Retinal pigment epithelial cell (primary cell): Measurements from ENCODE around the gene USP19.

Source experiments
- DNase-seq: peaks from one replicate; pipeline ENCODE4 v3.0.0-alpha.2; 2010; ENCODE audit warnings: low read depth
- H3K4me3 ChIP-seq: 2 replicates; pipeline ENCODE4 v1.5.1; 2011; ENCODE audit warnings: mild to moderate bottlenecking, low read length, control low read depth, moderate library complexity
- CTCF ChIP-seq: conservative IDR thresholded peaks from 2 replicates; pipeline ENCODE4 v1.5.1; 2011; ENCODE audit warnings: low read depth, low read length, control low read depth, inconsistent platforms

USP19 gene

GRCh38 chr3:49098910-49099630 lies 21.6 kb downstream of the USP19 start:
- TF ChIP-seq CTCF: no peak

GRCh38 chr3:49098429-49098828 lies 22.2 kb downstream of the USP19 start:
- H3K4me3 ChIP-seq: no peak overlapping the region
- no peak for TF ChIP-seq CTCF
- peak; percentile 54 for DNase-seq

More at GRCh38 chr3:49098910-49099630, 21.6 kb downstream of the USP19 start:
- H3K4me3 ChIP-seq: no peak overlapping the region
- DNase-seq: no peak

- peak within 1 kb of the TSS; percentile 98 for H3K4me3 ChIP-seq
- TF ChIP-seq CTCF: peak; percentile 74
- DNase-seq: peak; percentile 88
These were observed 26.5 kb downstream of the USP19 start, which contains the start of gene QRICH1 for GRCh38 chr3:49093853-49094767. Gene QRICH1, minus strand, starts transcription at chr3:49094071. Its CDS starts 17,054 bp downstream, at chr3:49077017.

- peak; percentile 73 for DNase-seq
These were observed 27.4 kb downstream of the USP19 start for GRCh38 chr3:49092938-49093852.

GRCh38 chr3:49081429-49081828 lies 39.2 kb downstream of the USP19 start:
- no peak for DNase-seq
- no peak for TF ChIP-seq CTCF
- no peak overlapping the region for H3K4me3 ChIP-seq

More at GRCh38 chr3:49092938-49093852, 27.4 kb downstream of the USP19 start:
- no peak for TF ChIP-seq CTCF
- H3K4me3 ChIP-seq: peak overlapping the region; percentile 98

GRCh38 chr3:49079270-49079669 lies 41.4 kb downstream of the USP19 start:
- no peak overlapping the region for H3K4me3 ChIP-seq
- TF ChIP-seq CTCF: no peak
- DNase-seq: no peak
